Measurements from ENCODE around the gene LMLN.
"Not testable (repeated sequence)": the region's sequence is repeated elsewhere in the genome, so short reads cannot be mapped to it uniquely, and the experiment has no call there.

Gene LMLN, protein sequence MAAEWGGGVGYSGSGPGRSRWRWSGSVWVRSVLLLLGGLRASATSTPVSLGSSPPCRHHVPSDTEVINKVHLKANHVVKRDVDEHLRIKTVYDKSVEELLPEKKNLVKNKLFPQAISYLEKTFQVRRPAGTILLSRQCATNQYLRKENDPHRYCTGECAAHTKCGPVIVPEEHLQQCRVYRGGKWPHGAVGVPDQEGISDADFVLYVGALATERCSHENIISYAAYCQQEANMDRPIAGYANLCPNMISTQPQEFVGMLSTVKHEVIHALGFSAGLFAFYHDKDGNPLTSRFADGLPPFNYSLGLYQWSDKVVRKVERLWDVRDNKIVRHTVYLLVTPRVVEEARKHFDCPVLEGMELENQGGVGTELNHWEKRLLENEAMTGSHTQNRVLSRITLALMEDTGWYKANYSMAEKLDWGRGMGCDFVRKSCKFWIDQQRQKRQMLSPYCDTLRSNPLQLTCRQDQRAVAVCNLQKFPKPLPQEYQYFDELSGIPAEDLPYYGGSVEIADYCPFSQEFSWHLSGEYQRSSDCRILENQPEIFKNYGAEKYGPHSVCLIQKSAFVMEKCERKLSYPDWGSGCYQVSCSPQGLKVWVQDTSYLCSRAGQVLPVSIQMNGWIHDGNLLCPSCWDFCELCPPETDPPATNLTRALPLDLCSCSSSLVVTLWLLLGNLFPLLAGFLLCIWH

DNA sequence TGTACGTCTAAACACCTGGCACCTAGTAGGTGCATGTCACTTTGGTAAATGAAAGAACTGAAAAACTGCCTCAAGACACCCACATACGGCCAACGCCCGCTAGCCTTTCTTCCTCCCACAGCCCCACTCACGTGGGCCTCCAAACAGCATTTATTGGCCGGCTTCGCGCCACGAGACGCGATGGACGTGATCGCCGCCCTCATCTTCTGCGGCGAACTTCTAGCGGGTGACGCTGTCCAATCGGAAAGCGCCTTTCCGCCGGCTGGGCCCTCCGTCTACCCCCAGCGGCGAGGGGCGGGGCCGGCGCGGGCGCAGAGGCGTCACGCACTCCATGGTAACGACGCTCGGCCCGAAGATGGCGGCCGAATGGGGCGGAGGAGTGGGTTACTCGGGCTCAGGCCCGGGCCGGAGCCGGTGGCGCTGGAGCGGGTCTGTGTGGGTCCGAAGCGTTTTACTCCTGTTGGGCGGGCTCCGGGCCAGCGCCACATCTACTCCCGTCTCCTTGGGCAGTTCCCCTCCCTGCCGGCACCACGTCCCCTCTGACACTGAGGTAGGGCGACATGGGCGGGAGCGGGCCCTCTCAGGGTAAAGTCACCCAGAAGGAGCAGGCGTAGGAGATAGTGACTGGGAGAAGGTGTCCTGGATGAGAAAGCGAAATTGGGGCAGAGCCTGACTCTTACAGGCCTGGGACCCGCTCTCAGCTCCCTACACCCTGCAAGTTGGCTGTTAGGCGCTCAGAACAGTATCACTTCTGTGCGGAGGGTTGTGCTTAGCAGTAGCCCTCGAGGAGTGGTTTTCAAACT is at the start of gene LMLN:
Gene LMLN (plus strand): TSS at position 327 of the 803 bp plus-strand sequence. CDS start 29 bp downstream, at position 356.
- peak; percentile 89 for FAIRE-seq

- FAIRE-seq: no peak
Observed at GRCh38 chr3:197912741-197913476, 47.1 kb upstream of the LMLN start.

- no peak for FAIRE-seq
Observed at GRCh38 chr3:197913641-197914380, 46.2 kb upstream of the LMLN start.

- FAIRE-seq: not testable (repeated sequence)
Observed at GRCh38 chr3:197921429-197922275, 38.4 kb upstream of the LMLN start.

DNA sequence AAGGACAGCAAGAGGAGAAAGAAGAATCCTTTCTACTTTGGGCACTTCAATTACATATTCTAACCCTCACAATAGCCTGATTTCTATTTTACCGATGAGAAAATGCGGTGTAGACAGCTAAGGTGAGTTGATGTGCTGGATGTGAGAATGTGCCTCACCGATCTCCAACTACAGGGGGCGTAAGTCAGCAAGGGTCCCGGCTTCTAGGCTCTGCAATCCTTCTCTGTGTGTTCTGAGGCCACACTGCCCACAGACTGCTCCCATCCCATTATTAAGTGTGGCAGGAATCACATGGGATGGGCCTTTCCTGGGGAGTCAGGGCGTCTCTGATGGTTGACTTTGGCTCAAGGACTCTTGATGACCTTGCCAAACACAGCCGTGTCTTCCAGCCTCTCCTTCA is 33.6 kb upstream of the LMLN start:
- FAIRE-seq: no peak

DNA sequence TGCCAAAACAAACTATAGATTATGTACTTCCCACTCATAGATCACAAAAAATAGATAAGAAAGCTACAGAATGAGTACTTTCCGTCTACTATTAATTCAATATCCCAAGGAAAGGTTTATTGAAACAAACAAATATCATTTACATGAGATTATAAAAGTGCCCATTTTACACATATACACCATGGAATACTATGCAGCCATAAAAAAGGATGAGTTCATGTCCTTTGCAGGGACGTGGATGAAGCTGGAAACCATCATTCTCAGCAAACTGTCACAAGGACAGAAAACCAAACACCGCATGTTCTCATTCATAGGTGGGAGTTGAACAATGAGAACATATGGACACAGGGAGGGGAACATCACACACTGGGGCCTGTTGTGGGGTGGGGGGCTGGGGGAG is 32.4 kb upstream of the LMLN start:
- not testable (repeated sequence) for FAIRE-seq

- FAIRE-seq: no peak
Observed at GRCh38 chr3:197936819-197937384, 23.1 kb upstream of the LMLN start.

DNA sequence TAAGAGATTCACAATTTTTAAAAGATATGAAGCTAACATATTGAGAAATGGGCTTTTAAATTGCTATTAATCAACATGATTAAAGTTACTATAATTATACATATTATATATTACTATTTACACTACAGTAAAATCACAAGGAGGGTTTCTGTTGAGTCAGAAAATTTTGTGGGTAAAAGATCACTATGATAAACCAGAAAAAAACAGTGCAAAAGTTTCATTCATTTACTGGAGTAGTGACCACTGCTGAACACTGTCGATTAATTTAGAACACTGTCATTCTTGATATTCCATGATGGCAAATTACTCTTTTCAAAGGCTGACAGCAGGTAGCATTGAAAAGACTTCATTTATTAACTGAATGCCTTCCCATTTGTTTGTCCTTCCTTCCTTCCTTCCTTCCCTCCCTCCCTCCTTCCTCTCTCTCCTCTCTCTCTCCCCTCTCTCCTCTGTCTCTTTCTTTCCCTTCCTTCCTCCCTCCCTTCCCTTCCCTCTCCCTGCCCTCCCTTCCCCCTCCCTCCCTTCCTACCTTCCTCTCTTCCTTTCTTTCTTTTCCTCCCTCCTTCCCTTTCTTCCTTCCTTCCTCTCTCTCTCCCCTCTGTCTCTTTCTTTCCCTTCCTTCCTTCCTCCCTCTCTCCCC is 19.2 kb upstream of the LMLN start:
- FAIRE-seq: no peak

- FAIRE-seq: peak; percentile 92
Observed at GRCh38 chr3:197942956-197943556, 17.0 kb upstream of the LMLN start.

DNA sequence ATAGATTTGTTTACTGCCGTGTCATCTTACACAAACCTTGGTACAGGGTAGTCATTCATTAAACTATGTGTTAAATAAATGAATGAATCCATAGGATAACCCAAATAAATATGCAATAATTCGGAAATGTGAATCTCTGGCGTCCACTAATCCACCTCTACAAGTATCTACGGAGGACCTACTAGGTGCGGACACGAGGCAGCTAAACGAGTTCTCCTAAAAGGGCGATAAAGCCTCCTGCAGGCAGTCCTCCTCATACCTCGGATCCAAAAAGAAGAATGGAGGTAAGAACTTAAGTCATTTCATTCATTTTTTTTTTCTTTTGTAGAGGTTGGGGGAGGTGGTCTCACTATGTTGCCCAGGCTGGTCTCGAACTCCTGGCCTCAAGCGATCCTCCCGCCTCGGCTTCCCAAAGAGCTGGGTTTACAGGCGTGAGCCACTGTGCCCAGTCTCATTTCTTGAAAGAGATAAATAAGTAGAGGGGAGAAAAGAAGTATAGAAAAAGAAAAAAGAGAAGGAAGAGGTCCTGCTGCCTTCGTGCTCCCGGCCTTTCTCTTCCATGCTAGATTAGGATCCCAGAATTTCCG is 10.7 kb upstream of the LMLN start:
- FAIRE-seq: no peak

DNA sequence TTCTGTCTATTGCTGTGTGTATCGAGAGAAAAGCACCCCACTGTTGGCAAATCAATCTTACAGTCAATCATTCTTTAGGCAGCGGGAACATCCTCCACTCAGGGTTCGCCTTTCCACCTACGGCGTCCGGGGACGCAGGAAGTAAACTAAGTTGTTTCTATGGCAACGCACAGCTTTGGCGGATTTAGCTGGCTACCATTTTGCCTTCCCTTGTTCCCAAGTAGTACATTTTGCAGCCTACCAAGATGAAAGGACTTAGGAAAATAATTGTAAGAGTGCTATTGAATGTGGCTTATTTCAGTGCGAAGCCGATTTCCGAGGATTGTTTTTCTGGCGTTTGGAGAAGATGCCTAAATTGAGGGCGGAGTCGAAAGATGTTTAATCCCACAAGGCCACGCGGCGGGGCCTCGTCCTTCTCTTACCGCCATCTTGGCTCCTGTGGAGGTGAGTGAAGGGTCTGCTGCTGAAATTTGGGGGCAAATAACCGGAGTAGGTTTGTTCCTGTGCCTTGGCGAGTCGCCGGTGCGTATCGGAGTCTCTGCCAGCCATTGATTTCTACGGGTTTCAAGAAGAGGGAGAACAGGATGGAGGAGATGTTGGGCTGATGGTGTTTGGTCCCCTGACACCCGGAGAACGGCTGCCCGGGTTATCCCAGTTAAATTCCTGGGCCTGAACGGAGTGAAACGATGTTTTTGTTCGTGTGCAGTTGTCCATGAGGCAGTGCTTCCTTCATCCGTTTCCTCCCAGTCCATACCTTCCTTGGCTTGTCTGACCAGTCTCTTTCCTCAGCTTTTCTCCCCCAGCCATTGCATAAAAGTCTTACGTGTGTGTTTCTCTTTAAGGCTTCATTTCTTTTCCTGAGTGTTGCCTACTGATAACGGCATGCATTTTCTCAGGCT is 10.0 kb upstream of the LMLN start, which contains the start of gene RPL35A:
Gene RPL35A (plus strand): TSS at position 413 of the 899 bp plus-strand sequence. CDS start 778 bp downstream, outside the sequence.
- peak; percentile 95 for FAIRE-seq

GRCh38 chr3:197950677-197951061 is 9.3 kb upstream of the LMLN start:
- no peak for FAIRE-seq

- no peak for FAIRE-seq
Observed at GRCh38 chr3:197951392-197951990, 8.5 kb upstream of the LMLN start.

- FAIRE-seq: no peak
Observed at GRCh38 chr3:197952440-197952839, 7.6 kb upstream of the LMLN start.

- no peak for FAIRE-seq
Observed at GRCh38 chr3:197953325-197953724, 6.7 kb upstream of the LMLN start.

- FAIRE-seq: no peak
Observed at GRCh38 chr3:197953881-197954280, 6.1 kb upstream of the LMLN start.

DNA sequence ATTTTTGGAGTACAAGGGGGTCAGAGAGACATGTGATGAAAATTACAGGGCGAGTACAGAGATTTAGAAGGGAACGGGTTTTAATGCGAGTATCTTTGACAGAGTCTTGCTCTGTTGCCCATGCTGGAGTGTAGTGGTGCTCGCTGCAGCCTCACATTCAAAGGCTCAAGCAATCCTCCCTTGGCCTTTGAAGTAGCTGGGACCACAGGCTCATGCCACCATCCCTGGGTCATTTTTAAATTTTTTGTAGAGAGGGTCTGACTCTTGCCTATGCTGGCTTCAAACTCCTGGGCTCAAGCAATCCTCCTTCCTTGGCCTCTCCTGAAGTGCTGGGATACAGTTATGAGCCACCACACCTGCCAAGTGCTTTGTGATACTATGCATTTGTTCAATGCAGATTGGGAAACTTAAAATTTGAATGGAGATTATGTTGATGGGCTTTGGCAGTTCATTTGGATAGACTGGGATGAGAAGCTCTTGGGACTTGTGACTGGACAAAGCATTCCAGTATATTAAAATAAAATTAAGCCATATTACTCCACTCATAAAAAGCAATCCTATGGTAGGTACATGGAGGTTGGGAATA is 4.0 kb upstream of the LMLN start:
- FAIRE-seq: no peak
